Measurements from ENCODE around the gene CARD9. TPM values are rescaled to one million over a fixed set of nuclear protein-coding genes. Genes with fewer than 3 reads are reported as not detected.

Gene CARD9
- total RNA-seq, 4 donors from 2014 or later: 0.28 to 14.9 (median 0.64) TPM

- TF ChIP-seq CTCF (IDR thresholded peaks at IDR 0.05) (no peak), POLR2A (IDR thresholded peaks at IDR 0.05) (no peak)
Measured at GRCh38 chr9:136403915-136404800, 30.7 kb upstream of the CARD9 start.

GRCh38 chr9:136403538-136403914, 30.1 kb upstream of the CARD9 start:
- peak in 2 of 3 donors; percentile 75 to 85 for DNase-seq
- Histone ChIP-seq H3K9me3 (no peaks in the 10 kb centered on the region), H3K27me3 (no peaks in the 10 kb centered on the region), H3K4me1 (peaks cover 0 to 35% (median 20%) of the 10 kb centered on the region in 4 donors), H3K27ac (peak overlapping the region in 2 of 4 donors; percentile 55 to 79), H3K36me3 (peaks cover 0 to 47% (median 0%) of the 10 kb centered on the region in 3 donors), H3K4me3 (no peak overlapping the region)
- TF ChIP-seq CTCF (IDR thresholded peaks at IDR 0.05) (no peak), POLR2A (IDR thresholded peaks at IDR 0.05) (no peak)

More at GRCh38 chr9:136403915-136404800, 30.7 kb upstream of the CARD9 start:
- H3K4me1 ChIP-seq: peaks cover 0 to 34% (median 20%) of the 10 kb centered on the region in 4 donors
- peaks cover 0 to 47% (median 0%) of the 10 kb centered on the region in 3 donors for H3K36me3 ChIP-seq
- peak in 2 of 3 donors; percentile 56 to 60 for DNase-seq
- H3K27ac ChIP-seq: peak overlapping the region in 2 of 4 donors; percentile 55 to 79
- no peaks in the 10 kb centered on the region for H3K9me3 ChIP-seq
- no peaks in the 10 kb centered on the region for H3K27me3 ChIP-seq
- H3K4me3 ChIP-seq: no peak overlapping the region

GRCh38 chr9:136402067-136402466, 28.6 kb upstream of the CARD9 start:
- TF ChIP-seq CTCF (IDR thresholded peaks at IDR 0.05): no peak
- no peak for TF ChIP-seq POLR2A (IDR thresholded peaks at IDR 0.05)
- H3K27ac ChIP-seq: no peak overlapping the region
- no peaks in the 10 kb centered on the region for H3K27me3 ChIP-seq
- H3K4me3 ChIP-seq: no peak overlapping the region
- no peak for DNase-seq
- H3K4me1 ChIP-seq: peaks cover 0 to 38% (median 20%) of the 10 kb centered on the region in 4 donors
- no peaks in the 10 kb centered on the region for H3K9me3 ChIP-seq
- H3K36me3 ChIP-seq: peaks cover 0 to 45% (median 0%) of the 10 kb centered on the region in 3 donors

GRCh38 chr9:136401173-136401922, 27.9 kb upstream of the CARD9 start:
- no peaks in the 10 kb centered on the region for H3K27me3 ChIP-seq

More at GRCh38 chr9:136401173-136401922, 27.9 kb upstream of the CARD9 start:
- H3K27ac ChIP-seq: no peak overlapping the region
- H3K4me3 ChIP-seq: no peak overlapping the region
- peaks cover 0 to 38% (median 21%) of the 10 kb centered on the region in 4 donors for H3K4me1 ChIP-seq
- TF ChIP-seq POLR2A (IDR thresholded peaks at IDR 0.05) (no peak), CTCF (IDR thresholded peaks at IDR 0.05) (no peak)
- no peaks in the 10 kb centered on the region for H3K9me3 ChIP-seq
- peaks cover 0 to 45% (median 0%) of the 10 kb centered on the region in 3 donors for H3K36me3 ChIP-seq
- no peak for DNase-seq

Measured in Peyer's patch (tissue), 4 donors.